GM12864 (cell line): Measurements from ENCODE around the gene BANF2.
"Not testable (repeated sequence)": the region's sequence is repeated elsewhere in the genome, so short reads cannot be mapped to it uniquely, and the experiment has no call there.

Source experiments
- DNase-seq: peaks from one replicate; pipeline ENCODE4 v3.0.0-alpha.2; 2011; ENCODE audit warnings: low read depth
- H3K4me3 ChIP-seq: 2 replicates; pipeline ENCODE4 v1.5.1; 2011; ENCODE audit warnings: mild to moderate bottlenecking, low read depth, low read length, control low read depth
- TF ChIP-seq, protein P1 (sequence below): IDR thresholded peaks from 2 replicates; pipeline ENCODE4 v1.5.1; 2011; ENCODE audit warnings: low read depth, mild to moderate bottlenecking, moderate library complexity, low read length, control low read depth, inconsistent platforms; ENCODE audit errors: missing control alignments

Gene BANF2

DNA sequence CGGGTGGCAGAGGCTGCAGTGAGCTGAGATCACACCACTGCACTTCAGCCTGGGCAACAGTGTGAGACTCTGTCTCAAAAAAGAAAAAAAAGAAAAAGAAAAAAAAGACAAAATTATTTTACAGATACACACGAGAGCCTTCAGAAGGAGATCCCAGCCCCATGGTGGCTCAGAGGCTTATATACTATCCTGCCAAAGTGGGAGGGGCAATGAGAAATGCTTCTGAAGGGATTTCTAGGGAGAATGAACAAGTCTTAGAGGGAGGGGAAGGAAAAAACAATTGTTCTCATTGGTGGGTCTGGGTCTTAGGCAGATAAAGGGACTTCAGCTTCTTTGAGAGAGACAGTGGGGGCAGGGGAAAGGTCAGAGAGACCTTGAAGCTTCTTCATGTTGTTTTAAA is 76.8 kb downstream of the BANF2 start:
- no peak overlapping the region for H3K4me3 ChIP-seq
- DNase-seq: no peak
- TF ChIP-seq, protein P1, sequence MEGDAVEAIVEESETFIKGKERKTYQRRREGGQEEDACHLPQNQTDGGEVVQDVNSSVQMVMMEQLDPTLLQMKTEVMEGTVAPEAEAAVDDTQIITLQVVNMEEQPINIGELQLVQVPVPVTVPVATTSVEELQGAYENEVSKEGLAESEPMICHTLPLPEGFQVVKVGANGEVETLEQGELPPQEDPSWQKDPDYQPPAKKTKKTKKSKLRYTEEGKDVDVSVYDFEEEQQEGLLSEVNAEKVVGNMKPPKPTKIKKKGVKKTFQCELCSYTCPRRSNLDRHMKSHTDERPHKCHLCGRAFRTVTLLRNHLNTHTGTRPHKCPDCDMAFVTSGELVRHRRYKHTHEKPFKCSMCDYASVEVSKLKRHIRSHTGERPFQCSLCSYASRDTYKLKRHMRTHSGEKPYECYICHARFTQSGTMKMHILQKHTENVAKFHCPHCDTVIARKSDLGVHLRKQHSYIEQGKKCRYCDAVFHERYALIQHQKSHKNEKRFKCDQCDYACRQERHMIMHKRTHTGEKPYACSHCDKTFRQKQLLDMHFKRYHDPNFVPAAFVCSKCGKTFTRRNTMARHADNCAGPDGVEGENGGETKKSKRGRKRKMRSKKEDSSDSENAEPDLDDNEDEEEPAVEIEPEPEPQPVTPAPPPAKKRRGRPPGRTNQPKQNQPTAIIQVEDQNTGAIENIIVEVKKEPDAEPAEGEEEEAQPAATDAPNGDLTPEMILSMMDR: no peak

DNA sequence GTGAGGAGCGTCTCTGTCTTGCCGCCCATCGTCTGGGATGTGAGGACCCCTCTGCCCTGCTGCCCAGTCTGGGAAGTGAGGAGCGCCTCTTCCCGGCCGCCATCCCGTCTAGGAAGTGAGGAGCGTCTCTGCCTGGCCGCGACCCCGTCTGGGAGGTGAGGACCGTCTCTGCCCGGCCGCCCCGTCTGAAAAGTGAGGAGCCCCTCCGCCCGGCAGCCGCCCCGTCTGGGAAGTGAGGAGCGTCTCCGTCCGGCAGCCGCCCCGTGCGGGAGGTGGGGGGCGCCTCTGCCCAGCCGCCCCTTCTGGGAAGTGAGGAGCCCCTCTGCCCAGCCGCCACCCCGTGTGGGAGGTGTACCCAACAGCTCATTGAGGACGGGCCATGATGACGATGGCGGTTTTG is 79.2 kb downstream of the BANF2 start:
- H3K4me3 ChIP-seq: not testable (repeated sequence)

DNA sequence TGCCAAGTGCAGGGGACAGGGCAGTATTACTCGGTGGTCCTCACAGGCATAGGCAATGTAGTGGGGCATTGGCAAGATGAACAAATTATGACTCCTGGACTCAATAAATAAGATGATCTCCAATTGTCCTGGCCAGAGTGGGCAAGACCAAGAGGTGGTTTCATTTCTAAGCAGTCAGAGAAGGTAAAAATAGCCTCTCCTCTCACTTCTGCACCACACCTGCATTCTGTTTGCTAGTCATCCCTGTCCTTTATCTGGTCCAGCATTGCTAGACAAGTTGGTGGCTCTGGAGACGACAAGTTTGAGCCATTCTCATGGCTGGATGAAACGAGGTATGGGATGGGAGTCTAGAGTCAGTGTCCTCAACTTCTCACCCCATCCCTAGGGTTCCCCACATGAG is 83.0 kb downstream of the BANF2 start:
- TF ChIP-seq, protein P1: no peak
- peak; percentile 27 for DNase-seq
- H3K4me3 ChIP-seq: no peak overlapping the region

More for the DNA sequence above, 79.2 kb downstream of the BANF2 start:
- not testable (repeated sequence) for DNase-seq

DNA sequence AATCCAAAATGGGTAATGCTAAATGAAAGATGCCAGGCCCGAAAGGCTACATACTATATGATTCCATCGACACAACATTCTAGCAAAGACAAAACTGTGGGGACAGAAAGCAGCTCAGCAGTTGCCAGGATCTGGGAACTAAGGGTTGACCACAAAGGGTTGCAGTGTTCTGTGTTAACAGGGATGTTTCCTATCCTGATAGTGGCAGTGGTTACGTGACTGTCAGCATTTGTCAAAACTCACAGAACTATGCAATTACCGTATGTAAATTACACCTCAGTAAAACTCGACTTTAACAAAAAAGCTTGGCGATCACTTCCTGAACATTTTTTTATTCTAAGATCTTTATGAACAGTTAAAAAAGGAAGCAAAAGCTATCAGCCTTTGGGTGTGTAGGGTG is 83.9 kb downstream of the BANF2 start:
- no peak for DNase-seq
- TF ChIP-seq, protein P1: no peak
- no peak overlapping the region for H3K4me3 ChIP-seq

DNA sequence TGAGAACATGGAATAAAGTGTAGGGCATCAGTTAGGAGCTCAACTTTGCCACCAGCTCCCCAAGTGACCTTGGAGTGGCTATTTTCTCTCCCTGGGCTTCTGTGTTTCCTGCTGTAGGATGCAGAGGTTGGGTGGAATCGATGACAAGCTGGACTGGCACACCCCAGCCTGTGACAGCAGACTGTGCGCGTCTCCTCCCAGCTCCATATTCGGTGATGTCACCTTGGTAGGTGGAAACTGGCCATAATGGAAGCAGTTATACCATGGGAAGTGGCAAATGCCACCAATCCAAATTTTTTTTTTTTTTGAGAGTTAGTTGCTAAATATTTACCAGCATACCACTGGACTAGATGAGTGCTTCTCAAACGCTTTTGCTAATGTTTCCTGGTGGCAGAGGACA is 85.2 kb downstream of the BANF2 start:
- DNase-seq: no peak
- TF ChIP-seq, protein P1: no peak
- no peak overlapping the region for H3K4me3 ChIP-seq
